NK-92 (cell line): ENCODE results near the gene APBA3.
"Not testable (repeated sequence)": the region's sequence is repeated elsewhere in the genome, so short reads cannot be mapped to it uniquely, and the experiment has no call there.

Source experiments
- DNase-seq: peaks from one replicate; lab custom pipeline; 2025; ENCODE audit not compliant: unreplicated experiment; lab: John Stamatoyannopoulos, UW

The APBA3 gene

GRCh38 chr19:3771906-3772455 is 10.5 kb upstream of the APBA3 start, which contains the start of gene RAX2:
Gene RAX2, minus strand, starts transcription at chr19:3772228. Its CDS starts 486 bp downstream, at chr19:3771742.
- no peak for DNase-seq

GRCh38 chr19:3771000-3771905 is 9.8 kb upstream of the APBA3 start:
- DNase-seq, result no peak

DNA sequence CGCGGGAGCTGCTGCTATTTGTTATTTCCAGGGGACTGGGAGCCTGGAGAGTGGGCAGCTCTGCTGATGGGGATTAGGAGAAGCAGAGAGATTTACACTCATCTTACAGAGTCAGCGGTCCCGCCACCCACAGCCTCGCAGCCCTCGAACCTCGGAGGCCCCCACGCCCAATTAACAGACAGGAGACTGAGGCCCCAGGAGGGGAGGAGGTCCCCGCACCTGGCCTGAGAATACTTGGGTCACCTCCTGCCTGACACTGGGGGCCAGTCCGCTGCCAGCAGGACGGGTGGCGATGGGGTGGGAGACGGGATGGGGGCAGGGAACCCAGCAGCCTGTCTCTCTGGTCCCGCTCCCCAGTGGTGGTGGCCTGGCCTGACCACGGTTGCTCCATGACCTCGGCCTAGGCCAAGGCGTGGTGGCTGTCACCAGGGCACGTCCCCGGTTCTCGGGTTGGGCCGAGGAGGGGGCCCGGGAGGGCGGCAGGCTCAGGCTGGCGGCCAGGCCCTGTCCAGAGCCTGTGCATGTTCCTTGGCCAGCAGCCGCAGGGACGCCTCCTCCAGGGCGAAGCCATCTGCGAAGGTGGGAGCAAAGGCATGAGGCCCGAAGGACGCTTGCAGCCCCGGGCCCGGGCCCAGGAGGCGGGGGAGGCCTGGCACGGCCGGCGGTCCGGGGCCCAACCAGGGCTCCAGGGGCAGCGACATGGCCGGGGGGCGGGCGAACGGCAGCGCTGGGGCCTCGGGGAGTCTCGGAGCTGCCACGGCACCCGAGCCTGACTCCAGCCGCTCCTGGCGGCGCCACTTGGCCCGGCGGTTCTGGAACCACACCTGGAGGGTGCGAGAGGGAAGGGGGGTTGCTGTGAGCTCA is 8.9 kb upstream of the APBA3 start:
- DNase-seq, result no peak

DNA sequence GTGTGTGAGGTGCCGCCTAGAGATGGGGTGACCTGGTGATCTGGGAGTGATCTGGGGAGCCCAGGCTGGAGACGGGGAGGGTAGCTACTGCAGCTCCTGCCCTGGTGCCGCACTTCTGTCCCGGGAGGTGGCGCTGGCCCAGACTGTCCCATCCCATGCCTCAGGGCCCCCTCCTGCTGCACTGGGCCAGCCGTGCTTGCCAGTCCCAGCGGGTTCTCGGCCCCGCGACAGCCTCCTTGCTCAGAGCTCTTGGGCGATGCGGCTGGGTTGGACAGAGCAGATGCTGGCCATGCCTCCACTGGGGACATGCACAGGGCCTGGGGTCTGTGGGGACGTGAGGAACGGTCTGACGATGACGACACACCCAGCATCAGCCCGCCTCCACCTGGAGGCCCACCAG is 8.0 kb upstream of the APBA3 start:
- no peak for DNase-seq

- no peak for DNase-seq
Observed at GRCh38 chr19:3768748-3769099, 7.2 kb upstream of the APBA3 start.

GRCh38 chr19:3768015-3768747 is 6.7 kb upstream of the APBA3 start:
- DNase-seq, result no peak

GRCh38 chr19:3767050-3767449 is 5.6 kb upstream of the APBA3 start:
- no peak for DNase-seq

DNA sequence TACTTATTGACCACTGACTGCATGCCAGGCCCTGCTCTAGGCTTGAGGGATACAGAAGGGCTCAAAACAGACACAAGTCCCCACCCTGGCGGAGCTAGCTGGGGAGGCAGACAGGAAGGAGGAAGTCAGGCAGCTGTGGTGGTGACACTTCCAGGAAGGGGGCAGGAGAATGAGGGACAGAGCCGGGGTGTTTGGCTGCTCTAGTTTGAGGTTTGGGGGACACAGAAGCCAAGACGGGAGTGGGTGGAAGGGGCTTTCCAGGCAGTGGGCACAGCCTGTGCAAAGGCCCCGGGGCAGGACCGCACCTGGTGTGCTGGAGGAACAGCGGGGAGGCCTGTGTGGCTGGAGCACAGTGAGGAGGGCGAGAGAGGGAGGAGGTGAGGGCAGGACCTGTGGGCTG is 5.0 kb upstream of the APBA3 start:
- no peak for DNase-seq

DNA sequence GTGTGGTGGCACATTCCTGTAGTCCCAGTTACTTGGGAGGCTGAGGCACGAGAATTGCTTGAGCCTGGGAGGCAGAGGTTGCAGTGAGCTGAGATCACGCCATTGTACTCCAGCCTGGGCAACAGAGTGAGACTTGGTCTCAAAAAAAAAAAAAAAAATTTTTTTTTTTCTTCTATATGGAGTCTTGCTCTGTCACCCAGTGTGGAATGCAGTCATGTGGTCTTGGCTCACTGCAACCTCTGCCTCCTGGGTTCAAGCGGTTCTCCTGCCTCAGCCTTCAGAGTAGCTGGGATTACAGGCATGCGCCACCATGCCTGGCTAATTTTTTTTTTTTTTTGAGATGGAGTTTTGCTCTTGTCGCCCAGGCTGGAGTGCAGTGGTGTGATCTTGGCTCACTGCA is 4.3 kb upstream of the APBA3 start:
- not testable (repeated sequence) for DNase-seq

GRCh38 chr19:3765121-3765520 is 3.6 kb upstream of the APBA3 start:
- DNase-seq, result no peak

- peak; percentile 97 for DNase-seq
Observed at GRCh38 chr19:3762501-3763459, 1.3 kb upstream of the APBA3 start, which contains the start of gene MRPL54. Gene MRPL54, plus strand, starts transcription at chr19:3762682. Its CDS starts 19 bp downstream, at chr19:3762701.

- DNase-seq, result no peak
Observed at GRCh38 chr19:3762130-3762473, 610 bp upstream of the APBA3 start.

- no peak for DNase-seq
Observed at GRCh38 chr19:3760871-3761361, 576 bp downstream of the APBA3 start.

DNA sequence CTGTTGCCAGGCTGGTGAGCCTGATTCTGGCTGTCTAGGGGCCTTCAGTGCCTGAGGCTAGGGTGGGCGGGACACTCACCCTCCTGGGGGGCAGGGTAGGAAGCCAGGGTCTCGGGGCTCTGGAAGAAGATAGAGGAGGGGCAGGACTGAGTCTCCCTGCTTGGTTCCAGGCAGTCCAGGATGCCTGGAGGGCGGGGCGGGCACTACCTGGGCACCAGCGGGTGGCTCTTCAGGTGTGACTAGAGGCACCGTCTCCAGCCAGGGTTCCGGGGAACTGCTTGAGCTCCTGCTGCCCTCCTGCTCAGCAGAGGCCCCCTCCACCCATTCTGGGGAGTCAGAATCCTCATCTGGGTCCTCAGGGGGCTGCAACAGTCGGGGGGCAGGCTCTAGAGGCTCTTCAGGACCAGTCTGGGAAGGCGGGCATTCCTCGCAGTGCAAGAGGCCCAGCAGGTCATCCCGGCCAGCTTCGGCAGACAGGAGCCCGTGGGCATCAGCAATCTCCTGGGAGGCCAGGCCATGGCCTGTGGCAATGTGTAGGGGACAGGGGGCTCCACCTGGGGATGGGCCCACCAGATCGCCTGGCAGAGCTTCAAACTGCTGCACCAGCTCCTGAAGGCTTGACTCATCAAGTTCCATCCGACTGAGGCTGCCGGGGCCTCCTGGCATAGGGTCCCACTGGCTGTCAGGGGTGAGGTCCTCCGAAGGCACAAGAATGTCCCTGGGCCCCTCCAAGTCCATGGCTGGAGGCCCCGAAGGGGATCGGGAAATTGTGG is 1.8 kb downstream of the APBA3 start:
- no peak for DNase-seq

DNA sequence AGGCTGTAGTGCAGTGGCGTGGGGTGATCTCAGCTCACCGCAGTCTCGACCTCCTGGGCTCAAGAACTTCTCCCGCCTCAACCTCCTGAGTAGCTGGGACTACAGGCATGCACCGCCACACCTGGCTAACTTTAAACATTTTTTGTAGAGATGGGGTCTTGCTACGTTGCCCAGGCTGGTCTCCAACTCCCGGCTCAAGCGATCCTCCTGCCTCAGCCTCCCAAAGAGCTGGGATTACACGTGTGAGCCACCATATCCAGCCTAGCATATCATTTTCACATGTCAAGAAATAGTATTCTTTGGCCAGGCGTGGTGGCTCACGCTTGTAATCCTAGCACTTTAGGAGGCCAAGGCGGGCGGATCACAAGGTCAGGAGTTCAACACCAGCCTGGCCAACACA is 3.2 kb downstream of the APBA3 start:
- DNase-seq, result not testable (repeated sequence)

- DNase-seq, result not testable (repeated sequence)
Observed at GRCh38 chr19:3757705-3758104, 3.8 kb downstream of the APBA3 start.

- DNase-seq, result no peak
Observed at GRCh38 chr19:3753631-3754410, 7.7 kb downstream of the APBA3 start.

DNA sequence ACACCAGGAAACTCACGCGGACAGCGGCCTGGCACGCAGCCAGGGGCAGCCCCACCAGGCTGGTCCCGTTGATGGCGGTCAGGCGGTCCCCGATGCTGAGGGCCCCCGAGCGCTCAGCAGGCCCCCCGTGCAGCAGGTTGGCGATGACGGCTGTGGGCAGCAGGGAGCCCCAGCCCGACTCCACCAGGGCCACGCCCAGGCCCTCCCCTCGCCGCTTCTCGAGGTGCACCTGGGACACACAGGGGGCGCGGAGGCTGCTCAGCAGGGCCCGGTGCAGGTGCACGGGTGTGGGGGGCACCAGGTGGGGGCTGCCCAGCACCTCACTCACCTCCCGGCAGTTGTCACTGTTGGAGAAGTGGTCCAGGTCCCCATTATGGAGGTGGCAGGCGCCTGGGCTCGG is 9.0 kb downstream of the APBA3 start:
- DNase-seq, result no peak
